Femur (tissue), 1 donor: ENCODE results near the gene SI.
"Not testable (repeated sequence)": the region's sequence is repeated elsewhere in the genome, so short reads cannot be mapped to it uniquely, and the experiment has no call there.

Source experiments
- DNase-seq: peaks from one replicate; pipeline ENCODE4 v3.0.0-alpha.2; 2017

Gene SI

DNA sequence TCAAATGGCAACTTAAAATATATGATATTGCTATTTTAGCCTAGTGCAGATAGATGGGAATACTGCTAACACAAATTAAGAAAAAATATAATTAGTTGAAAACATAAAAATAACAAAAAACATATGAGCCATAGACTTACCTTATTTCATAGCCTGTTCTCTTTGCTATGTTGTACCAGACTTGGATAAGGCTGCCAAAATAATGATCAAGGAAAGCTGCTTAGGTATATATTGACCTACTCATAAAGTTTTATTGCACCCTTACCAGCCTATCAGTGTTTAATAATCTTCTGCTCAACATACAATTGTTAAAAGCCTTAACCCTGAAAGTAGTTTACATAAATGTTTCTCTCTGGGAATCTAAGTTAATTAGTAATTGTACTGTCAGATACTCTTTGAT is at the start of gene SI:
TSS of gene SI (minus strand) at position 204 of the 400 bp plus-strand sequence. CDS start 2,484 bp downstream, outside the sequence.
- DNase-seq = no peak

DNA sequence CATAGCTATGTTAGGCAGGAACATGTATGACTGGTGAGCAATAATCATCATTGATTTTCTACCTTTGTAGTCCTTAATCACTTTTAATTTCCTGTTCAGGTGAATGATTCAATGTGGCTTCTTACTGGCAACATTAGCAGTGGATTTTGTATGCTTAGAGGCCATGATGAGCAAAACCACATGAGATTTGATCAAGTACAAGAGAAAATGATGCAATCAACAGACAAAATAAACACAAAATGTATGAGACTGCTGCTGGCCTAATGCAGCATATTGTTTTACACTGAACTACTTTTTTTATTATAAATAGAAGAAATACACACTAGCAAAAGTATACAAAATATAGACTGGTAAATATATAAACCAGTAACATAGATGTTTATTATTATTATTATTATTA is 47.5 kb upstream of the SI start:
- DNase-seq = no peak

DNA sequence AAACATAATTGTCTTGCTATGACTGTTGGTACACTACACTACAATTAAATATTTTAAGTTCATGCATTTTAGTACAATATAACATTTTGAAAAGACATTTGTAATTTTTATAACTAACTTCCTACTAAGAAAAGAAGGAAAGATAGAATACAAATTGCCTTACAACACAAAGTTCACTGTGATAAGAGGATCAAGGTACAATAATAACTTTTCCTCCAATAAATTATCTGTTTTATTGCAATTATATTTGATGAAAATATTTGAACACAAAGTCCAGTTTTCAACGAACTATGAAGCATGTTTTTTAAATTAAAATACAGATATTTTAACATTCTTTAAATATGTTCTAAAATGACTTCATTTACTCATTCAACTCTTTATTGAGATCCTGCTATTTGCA is 33.1 kb upstream of the SI start:
- no peak for DNase-seq

DNA sequence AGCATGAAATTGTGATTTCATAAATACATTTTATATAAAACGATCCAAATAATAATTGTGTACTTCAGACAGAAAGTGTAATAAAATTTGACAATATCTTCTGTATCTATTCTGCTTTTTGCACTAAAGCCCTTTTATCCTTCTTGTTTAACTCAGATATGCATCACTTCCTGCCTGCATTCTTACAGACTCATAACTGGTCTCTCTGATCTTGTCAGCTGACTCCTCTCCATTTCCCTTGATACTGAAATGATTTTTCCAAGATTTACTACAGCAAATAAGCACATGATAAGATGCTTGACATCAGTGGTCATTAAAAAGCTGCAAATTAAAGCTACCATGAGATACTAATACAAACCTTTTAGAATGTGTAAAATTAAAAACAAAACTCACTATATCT is 25.3 kb upstream of the SI start:
- DNase-seq = no peak

DNA sequence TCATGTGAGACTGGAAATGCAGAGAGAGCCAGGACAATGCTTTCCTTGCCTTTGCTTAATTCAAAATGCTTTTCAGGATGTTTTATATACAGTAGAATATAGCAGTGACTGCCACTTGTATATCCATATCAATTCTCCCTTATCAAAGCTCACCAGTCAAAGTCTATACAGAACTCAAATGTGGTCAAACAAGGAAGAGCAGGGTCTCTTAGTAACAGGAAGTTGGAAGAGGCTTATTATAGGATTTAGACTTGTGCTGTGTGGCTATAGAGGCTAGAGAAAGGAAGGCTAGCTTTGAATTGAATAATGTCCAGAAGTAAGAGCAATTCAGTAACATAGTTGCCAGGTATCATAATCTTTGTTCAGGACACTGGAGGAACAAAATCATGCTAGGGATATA is 4.4 kb upstream of the SI start:
- no peak for DNase-seq

DNA sequence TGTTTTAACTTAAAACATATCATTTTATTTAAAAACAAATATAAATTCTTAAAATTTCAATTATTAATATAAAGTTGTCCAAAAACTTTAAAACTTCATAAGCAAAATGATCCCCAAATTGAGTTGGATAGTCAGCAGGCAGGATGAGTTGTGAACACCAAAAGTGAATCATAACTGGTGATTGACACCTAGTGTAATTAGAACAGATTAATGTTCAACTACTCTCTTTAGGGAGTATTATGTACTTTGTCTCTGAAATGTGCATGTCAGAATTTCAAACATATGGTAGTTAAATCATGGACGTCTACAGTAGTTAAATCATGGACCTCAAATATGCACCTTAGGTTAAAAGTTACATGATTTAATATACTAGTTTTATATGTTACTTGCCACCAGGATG is 2.9 kb upstream of the SI start:
- no peak for DNase-seq

DNA sequence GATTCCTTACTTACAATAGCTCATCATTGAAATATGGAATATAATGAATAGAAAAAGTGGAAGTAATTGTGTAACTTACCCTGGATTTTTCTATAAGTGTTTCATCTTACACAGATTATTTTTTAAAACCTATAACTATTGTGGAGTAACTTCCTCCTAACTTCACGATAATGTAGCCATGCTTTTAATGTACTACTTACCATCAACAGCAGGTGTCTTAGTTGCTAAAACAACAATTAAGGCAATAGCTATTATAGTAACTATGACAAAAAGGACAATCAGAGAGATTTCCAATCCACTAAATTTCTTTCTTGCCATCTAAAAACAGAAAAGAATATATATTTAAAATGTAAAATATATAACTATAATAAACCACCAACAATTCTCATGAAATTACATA is 2.6 kb downstream of the SI start:
- DNase-seq = no peak

DNA sequence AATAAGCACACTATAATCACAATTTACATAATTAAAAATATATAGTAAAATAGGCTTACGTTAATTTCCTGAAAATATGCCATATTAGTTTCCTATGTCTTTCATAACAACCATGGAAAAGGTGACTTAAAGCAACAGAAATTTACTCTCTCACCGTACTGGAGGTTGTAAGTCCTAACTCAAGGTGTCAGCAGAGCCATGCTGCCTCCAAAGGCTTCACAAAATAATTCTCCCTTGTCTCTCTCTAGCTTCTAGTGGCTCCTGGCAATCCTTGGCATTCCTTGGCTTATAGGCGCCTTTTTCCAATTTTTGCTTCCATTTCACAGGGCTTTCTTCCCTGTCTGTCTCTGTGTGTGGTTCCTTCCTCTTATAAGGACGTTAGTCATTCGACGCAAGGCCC is 7.6 kb downstream of the SI start:
- DNase-seq = no peak

DNA sequence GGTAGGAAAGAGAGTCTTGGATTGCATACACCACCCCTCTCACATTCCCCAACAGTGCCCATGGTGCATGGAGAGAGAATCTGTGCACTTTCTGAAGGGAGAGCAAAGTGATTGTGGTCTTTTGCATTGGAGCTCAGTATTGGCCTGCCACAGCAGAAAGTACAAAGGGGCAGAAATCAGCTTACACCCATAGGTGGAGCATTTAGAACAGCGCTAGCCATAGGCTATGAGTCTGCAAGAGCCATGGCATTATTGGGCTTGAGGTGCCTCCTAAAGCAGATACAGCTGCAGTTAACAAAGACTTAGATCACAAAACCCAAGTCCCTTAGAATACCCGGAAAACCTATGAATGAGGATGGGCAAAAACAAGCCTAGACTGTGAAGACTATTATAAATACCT is 21.8 kb downstream of the SI start:
- no peak for DNase-seq

DNA sequence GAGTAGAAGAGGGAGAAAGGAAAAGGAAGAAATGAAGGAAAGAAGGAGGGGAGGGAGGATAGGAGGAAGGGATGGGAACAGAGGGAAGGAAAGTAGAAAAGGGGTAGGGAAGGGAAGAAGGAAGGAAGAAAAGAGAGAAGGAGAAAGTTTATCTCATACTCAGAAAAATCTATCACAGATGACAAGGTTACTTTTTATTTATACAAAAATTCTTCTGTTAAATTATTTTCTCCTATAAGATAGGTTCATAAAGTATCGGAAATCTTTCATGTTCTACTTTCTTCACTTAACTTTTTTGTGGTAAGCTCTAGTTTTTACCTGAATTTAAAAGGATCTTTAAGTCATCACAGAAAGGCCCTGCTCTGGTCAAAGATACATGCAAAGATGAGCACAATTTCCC is 38.1 kb downstream of the SI start:
- DNase-seq = no peak

DNA sequence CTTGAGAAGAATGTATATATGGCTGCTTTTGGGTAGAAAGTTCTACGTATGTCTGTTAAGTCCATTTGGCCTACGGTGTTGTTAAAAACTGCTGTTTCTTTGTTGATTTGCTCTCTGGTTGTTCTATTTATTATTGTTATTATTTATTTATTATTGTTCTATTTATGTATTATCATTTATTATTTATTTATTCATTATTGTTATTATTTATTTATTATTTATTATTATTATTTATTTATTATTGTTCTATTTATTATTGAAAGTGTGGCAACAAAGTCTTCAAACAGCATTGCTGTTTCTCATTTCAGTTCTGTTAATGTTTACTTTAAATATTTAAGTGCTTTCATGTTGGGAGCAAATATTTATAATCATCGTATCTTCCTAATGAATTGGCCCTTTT is 66.7 kb downstream of the SI start:
- no peak for DNase-seq

DNA sequence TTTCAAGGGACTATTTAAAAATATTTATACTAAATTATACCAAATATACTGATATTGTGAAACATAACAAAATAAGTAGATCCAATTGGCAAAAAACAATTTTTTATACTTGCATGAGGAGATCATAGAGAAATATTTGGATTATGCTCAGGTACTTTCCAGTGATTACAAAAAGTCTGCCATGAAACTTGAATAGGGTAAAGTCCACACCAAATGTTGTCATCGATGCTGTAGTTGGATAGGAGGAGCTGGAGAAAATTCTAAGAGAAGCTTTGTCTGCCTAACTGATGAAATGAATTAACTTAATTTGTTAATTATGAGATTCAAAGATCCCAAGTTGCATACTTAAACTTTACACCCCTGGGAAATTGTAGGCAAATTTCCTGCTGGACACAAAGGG is 93.3 kb downstream of the SI start:
- no peak for DNase-seq

DNA sequence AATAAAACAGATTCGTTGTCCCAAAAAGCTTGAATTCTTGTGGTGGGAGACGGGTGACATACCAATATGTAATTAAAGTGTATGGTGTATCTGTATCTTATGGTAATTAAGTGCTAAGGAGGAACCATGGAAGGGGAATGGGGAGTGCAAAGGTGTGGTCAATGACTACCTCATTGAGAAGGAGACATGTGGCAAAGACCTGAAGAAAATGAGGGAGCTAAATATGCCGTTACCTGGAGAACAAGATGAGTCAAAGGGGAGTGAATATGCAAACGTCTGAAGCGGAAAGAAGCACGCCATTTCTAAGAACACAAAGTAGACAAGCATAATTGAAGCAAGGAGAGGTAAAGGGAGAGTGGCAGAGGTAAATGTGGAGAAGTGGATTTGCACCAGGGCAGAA is 115.7 kb downstream of the SI start:
- DNase-seq = no peak

DNA sequence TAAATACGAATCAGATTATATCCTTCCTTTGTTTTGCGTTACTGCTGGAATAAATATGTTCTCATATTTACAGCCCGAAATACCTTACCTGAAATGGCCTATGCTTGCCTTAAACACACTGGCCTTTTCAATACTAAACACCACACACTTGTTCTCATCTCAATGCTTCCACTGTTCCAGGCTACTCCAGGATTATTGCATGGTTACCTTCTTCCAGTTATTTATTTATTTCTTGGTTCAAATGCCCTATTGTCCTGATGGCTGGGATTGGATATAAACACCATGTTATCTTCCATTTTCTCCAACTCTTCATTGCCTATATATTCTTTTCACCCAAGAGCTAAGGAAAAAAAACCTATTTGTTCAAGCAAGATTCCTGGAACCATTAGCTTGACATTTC is 125.3 kb downstream of the SI start:
- no peak for DNase-seq

DNA sequence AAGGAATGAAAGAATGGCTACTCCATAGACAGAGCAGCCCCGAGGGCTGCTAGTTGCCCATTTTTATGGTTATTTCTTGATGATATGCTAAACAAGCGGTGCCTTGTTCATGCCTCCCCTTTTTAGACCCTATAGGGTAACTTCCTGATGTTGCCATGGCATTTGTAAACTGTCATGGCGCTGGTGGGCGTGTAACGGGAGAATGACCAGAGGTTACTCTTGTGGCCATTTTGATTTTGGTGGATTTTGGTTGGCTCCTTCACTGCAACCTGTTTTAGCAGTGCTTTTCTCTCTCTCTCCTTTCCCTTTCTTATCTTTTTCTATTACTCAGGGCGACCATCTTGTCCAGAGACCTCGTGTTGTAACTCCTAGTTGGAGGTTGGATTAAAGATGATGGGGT is 126.9 kb downstream of the SI start:
- not testable (repeated sequence) for DNase-seq

DNA sequence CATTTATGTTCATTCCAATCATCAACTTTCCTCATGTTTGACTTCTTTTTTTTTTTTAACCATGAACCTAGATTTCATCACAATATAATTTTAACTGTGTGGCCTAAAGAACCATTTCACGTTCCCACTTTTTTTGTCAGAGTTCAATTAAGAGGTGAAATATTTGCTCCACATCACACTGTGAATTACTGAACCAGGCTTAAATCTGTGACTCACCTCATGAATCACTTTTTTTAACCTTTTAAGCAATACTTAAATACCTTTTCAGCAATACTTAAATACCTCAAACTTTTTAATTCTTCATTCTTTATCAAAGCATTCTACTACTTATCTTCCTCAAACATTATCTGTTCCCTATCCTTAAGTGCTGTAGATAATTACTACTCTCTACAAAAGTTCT is 137.6 kb downstream of the SI start:
- DNase-seq = no peak

DNA sequence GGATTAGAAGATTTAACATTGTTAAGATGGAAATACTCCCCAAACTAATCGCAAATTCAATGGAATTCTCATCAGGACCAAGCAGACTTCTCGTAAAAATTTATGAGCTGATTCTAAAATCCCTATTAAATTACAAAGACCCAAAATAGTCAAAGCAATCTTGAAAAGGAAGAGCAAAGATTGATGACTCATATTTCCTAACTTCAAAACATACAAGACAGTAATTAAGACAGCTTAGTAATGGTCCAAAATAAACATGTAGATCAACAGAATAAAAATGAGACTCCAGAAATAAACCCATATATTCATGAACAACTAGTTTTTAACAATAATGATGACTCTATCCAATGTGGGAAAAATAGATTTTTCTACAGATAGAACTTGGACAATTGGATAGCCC is 148.7 kb downstream of the SI start:
- DNase-seq = no peak
